ENCODE data around the gene SKOR1.

DNA sequence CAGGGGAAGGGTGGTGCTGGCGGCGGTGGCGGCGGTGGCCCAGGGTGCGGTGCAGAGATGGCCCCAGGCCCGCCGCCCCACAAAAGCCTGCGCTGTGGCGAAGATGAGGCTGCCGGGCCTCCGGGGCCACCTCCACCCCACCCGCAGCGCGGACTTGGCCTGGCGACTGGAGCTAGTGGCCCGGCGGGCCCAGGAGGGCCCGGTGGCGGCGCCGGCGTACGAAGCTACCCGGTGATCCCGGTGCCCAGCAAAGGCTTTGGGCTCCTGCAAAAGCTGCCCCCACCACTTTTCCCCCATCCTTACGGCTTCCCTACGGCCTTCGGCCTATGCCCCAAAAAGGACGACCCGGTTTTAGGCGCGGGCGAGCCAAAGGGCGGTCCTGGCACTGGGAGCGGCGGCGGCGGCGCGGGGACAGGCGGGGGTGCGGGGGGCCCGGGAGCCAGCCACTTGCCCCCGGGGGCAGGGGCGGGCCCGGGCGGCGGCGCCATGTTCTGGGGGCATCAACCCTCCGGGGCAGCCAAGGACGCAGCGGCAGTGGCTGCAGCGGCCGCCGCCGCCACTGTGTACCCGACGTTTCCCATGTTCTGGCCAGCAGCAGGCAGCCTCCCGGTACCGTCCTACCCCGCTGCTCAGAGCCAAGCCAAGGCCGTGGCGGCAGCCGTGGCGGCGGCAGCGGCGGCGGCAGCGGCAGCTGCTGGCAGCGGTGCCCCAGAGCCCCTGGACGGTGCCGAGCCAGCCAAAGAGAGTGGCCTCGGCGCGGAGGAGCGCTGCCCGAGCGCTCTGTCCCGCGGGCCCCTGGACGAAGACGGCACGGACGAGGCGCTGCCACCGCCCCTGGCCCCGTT, 1.6 kb downstream of the SKOR1 start:
- TF ChIP-seq EP300 (IDR thresholded peaks at IDR 0.05), result no peak
- TF ChIP-seq, protein P1, sequence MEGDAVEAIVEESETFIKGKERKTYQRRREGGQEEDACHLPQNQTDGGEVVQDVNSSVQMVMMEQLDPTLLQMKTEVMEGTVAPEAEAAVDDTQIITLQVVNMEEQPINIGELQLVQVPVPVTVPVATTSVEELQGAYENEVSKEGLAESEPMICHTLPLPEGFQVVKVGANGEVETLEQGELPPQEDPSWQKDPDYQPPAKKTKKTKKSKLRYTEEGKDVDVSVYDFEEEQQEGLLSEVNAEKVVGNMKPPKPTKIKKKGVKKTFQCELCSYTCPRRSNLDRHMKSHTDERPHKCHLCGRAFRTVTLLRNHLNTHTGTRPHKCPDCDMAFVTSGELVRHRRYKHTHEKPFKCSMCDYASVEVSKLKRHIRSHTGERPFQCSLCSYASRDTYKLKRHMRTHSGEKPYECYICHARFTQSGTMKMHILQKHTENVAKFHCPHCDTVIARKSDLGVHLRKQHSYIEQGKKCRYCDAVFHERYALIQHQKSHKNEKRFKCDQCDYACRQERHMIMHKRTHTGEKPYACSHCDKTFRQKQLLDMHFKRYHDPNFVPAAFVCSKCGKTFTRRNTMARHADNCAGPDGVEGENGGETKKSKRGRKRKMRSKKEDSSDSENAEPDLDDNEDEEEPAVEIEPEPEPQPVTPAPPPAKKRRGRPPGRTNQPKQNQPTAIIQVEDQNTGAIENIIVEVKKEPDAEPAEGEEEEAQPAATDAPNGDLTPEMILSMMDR (IDR thresholded peaks at IDR 0.05), result no peak
- TF ChIP-seq POLR2A (IDR thresholded peaks at IDR 0.05), result no peak
